Esophagus muscularis mucosa (tissue), 3 donors: ENCODE measurements around the gene MRGPRF.

Source experiments
- CTCF ChIP-seq, 3 experiments: fragments of 200-600 bp in 2 of 3; fragments of 450-650 bp in 1 of 3; sonication (generic) in 2 of 3; IDR thresholded peaks; one replicate each; pipeline ENCODE4 v1.5.1; 2017 to 2019; ENCODE audit warnings: antibody characterized with exemption in 3 of 3, mild to moderate bottlenecking in 2 of 3, moderate library complexity in 1 of 3
- POLR2AphosphoS5 ChIP-seq, 2 donors: sonication (generic); formaldehyde crosslinking; IDR thresholded peaks; one replicate each; pipeline ENCODE4 v1.6.1; 2017; ENCODE audit warnings: antibody characterized with exemption in 2 of 2

- TF ChIP-seq CTCF (IDR thresholded peaks at IDR 0.05) (no peak), POLR2AphosphoS5 (IDR thresholded peaks at IDR 0.05) (no peak)
Observed at GRCh38 chr11:68960294-68961071, 52.6 kb downstream of the MRGPRF start.
